Duodenal mucosa (tissue), 2 donors: ENCODE data around the gene REC114.

Source experiments
- H3K27ac ChIP-seq: one replicate; pipeline ENCODE4 v1.7.0; 2013; ENCODE audit warnings: low read depth, low read length
- H3K27me3 ChIP-seq, 2 donors: one replicate each; pipeline ENCODE4 v1.7.0; 2013; ENCODE audit warnings: low read length in 2 of 2, control low read depth in 1 of 2; ENCODE audit not compliant: insufficient read depth in 2 of 2, control insufficient read depth in 1 of 2
- H3K36me3 ChIP-seq, 2 donors: one replicate each; pipeline ENCODE4 v1.7.0; 2013; ENCODE audit warnings: low read length in 2 of 2, control low read depth in 1 of 2; ENCODE audit not compliant: insufficient read depth in 2 of 2, control insufficient read depth in 1 of 2
- H3K4me1 ChIP-seq, 2 donors: one replicate each; pipeline ENCODE4 v1.7.0; 2013; ENCODE audit warnings: low read length in 2 of 2, control low read depth in 1 of 2; ENCODE audit not compliant: insufficient read depth in 2 of 2, control insufficient read depth in 1 of 2
- H3K4me3 ChIP-seq, 2 donors: one replicate each; pipeline ENCODE4 v1.7.0; 2013; ENCODE audit warnings: low read length in 2 of 2, low read depth in 1 of 2
- H3K9ac ChIP-seq, 2 donors: one replicate each; pipeline ENCODE4 v1.7.0; 2013; ENCODE audit warnings: low read length in 2 of 2, low read depth in 1 of 2
- H3K9me3 ChIP-seq, 2 donors: one replicate each; pipeline ENCODE4 v1.7.0; 2013; ENCODE audit warnings: low read length in 2 of 2, control low read depth in 1 of 2; ENCODE audit not compliant: control insufficient read depth in 1 of 2

REC114 gene

GRCh38 chr15:73597036-73597638 is 154.2 kb downstream of the REC114 start:
- no peaks in the 10 kb centered on the region for H3K27me3 ChIP-seq
- no peak overlapping the region for H3K9ac ChIP-seq
- H3K27ac ChIP-seq, result no peak overlapping the region
- H3K4me3 ChIP-seq, result no peak overlapping the region
- peaks cover 3 to 6% of the 10 kb centered on the region in 2 donors for H3K36me3 ChIP-seq
- no peaks in the 10 kb centered on the region for H3K9me3 ChIP-seq
- H3K4me1 ChIP-seq, result peaks cover 34 to 58% of the 10 kb centered on the region in 2 donors

GRCh38 chr15:73598530-73599160 is 155.7 kb downstream of the REC114 start:
- Histone ChIP-seq H3K36me3 (peaks cover 1 to 6% of the 10 kb centered on the region in 2 donors), H3K9me3 (no peaks in the 10 kb centered on the region), H3K4me3 (no peak overlapping the region), H3K27me3 (no peaks in the 10 kb centered on the region), H3K9ac (no peak overlapping the region), H3K27ac (no peak overlapping the region), H3K4me1 (peaks cover 46 to 68% of the 10 kb centered on the region in 2 donors)

- H3K9ac ChIP-seq, result no peak overlapping the region
- H3K27ac ChIP-seq, result no peak overlapping the region
Measured at GRCh38 chr15:73599934-73600333, 157.0 kb downstream of the REC114 start.

GRCh38 chr15:73600413-73601335 is 157.7 kb downstream of the REC114 start:
- Histone ChIP-seq H3K27ac (no peak overlapping the region), H3K9ac (no peak overlapping the region), H3K27me3 (no peaks in the 10 kb centered on the region), H3K4me1 (peaks cover 46 to 58% of the 10 kb centered on the region in 2 donors), H3K9me3 (no peaks in the 10 kb centered on the region), H3K36me3 (peaks cover 0 to 6% of the 10 kb centered on the region in 2 donors), H3K4me3 (peak overlapping the region in 1 of 2 donors; percentile 7)

More at GRCh38 chr15:73599934-73600333, 157.0 kb downstream of the REC114 start:
- Histone ChIP-seq H3K4me1 (peaks cover 46 to 66% of the 10 kb centered on the region in 2 donors), H3K27me3 (no peaks in the 10 kb centered on the region), H3K36me3 (peaks cover 0 to 6% of the 10 kb centered on the region in 2 donors), H3K4me3 (no peak overlapping the region), H3K9me3 (no peaks in the 10 kb centered on the region)

- H3K4me1 ChIP-seq, result peaks cover 46 to 53% of the 10 kb centered on the region in 2 donors
- H3K9ac ChIP-seq, result peak overlapping the region in 1 of 2 donors; percentile 30
- peaks cover 0 to 4% of the 10 kb centered on the region in 2 donors for H3K36me3 ChIP-seq
- H3K4me3 ChIP-seq, result peak overlapping the region in 1 of 2 donors; percentile 41
- no peaks in the 10 kb centered on the region for H3K9me3 ChIP-seq
- H3K27me3 ChIP-seq, result no peaks in the 10 kb centered on the region
- peak overlapping the region; percentile 42 for H3K27ac ChIP-seq
Measured at GRCh38 chr15:73601451-73602445, 158.8 kb downstream of the REC114 start.

GRCh38 chr15:73602446-73602843 is 159.5 kb downstream of the REC114 start:
- Histone ChIP-seq H3K9me3 (no peaks in the 10 kb centered on the region), H3K27ac (peak overlapping the region; percentile 15), H3K4me1 (peaks cover 46 to 58% of the 10 kb centered on the region in 2 donors), H3K27me3 (no peaks in the 10 kb centered on the region), H3K9ac (peak overlapping the region in 1 of 2 donors; percentile 30), H3K4me3 (peak overlapping the region in 1 of 2 donors; percentile 32), H3K36me3 (no peaks in the 10 kb centered on the region)

GRCh38 chr15:73602992-73603391 is 160.0 kb downstream of the REC114 start:
- no peaks in the 10 kb centered on the region for H3K27me3 ChIP-seq
- peaks cover 46 to 58% of the 10 kb centered on the region in 2 donors for H3K4me1 ChIP-seq
- H3K36me3 ChIP-seq, result no peaks in the 10 kb centered on the region
- peak overlapping the region in 1 of 2 donors; percentile 32 for H3K4me3 ChIP-seq
- no peak overlapping the region for H3K9ac ChIP-seq
- no peaks in the 10 kb centered on the region for H3K9me3 ChIP-seq
- no peak overlapping the region for H3K27ac ChIP-seq

- Histone ChIP-seq H3K27ac (no peak overlapping the region), H3K27me3 (no peaks in the 10 kb centered on the region), H3K4me3 (no peak overlapping the region), H3K9ac (no peak overlapping the region), H3K4me1 (peaks cover 36 to 59% of the 10 kb centered on the region in 2 donors), H3K36me3 (no peaks in the 10 kb centered on the region), H3K9me3 (no peaks in the 10 kb centered on the region)
Measured at GRCh38 chr15:73604477-73604876, 161.5 kb downstream of the REC114 start.

GRCh38 chr15:73605759-73606436 is 162.9 kb downstream of the REC114 start:
- no peaks in the 10 kb centered on the region for H3K36me3 ChIP-seq
- no peak overlapping the region for H3K4me3 ChIP-seq
- H3K27me3 ChIP-seq, result no peaks in the 10 kb centered on the region
- H3K27ac ChIP-seq, result no peak overlapping the region
- H3K9me3 ChIP-seq, result no peaks in the 10 kb centered on the region
- no peak overlapping the region for H3K9ac ChIP-seq
- H3K4me1 ChIP-seq, result peaks cover 29 to 50% of the 10 kb centered on the region in 2 donors
